SH-SY5Y (cell line): ENCODE results near the gene MEIKIN.

Experiments used
- GATA2 ChIP-seq: IDR thresholded peaks from 2 replicates; pipeline ENCODE4 v1.6.1; 2011; ENCODE audit warnings: mild to moderate bottlenecking, low read depth, low read length
- GATA3 ChIP-seq: IDR thresholded peaks from 2 replicates; pipeline ENCODE4 v1.6.1; 2011; ENCODE audit warnings: low read depth, mild to moderate bottlenecking, low read length, moderate library complexity

- TF ChIP-seq GATA2 (no peak), GATA3 (no peak)
Measured at GRCh38 chr5:131791866-131792265, 153.6 kb downstream of the MEIKIN start.
